Panc1 (cell line): ENCODE measurements around the gene ARMS2. TPM values are rescaled to one million over a fixed set of nuclear protein-coding genes. Genes with fewer than 3 reads are reported as not detected.

Source experiments
- ATAC-seq: fragments of 200-7000 bp; cut with Tn5 transposase; 2 replicates; pipeline ENCODE4 v1.9.1; 2020; ENCODE audit warnings: mild to moderate bottlenecking, moderate library complexity
- BruUV-seq: library from RNA; stranded (reverse); fragments of 400-500 nt; replicated peaks from 2 replicates; lab custom pipeline; 2021; lab: Mats Ljungman, UMichigan
- CTCF ChIA-PET: fragments of 300-600 bp; sonication (Branson Sonifier 250); formaldehyde crosslinking; loops from one replicate; lab custom pipeline; 2022; ENCODE audit warnings: antibody characterized with exemption; lab: Charles Lee
- POLR2A ChIA-PET: fragments of 300-600 bp; sonication (Branson Sonifier 250); formaldehyde crosslinking; loops from one replicate; lab custom pipeline; 2022; ENCODE audit warnings: antibody characterized with exemption; lab: Charles Lee
- DNase-seq: peaks from one replicate; pipeline ENCODE4 v3.0.0-alpha.2; 2010; ENCODE audit warnings: low read depth, low spot score
- H3K27ac ChIP-seq: 2 replicates; pipeline ENCODE4 v1.5.1; 2011; ENCODE audit warnings: mild to moderate bottlenecking, low read length, inconsistent platforms
- H3K27me3 ChIP-seq: fragments of 200-500 bp; sonication (Bioruptor generic); 2 replicates; pipeline ENCODE4 v1.6.0; 2014; ENCODE audit warnings: low read length, inconsistent platforms; ENCODE audit not compliant: control insufficient read depth, insufficient read depth
- H3K36me3 ChIP-seq: fragments of 200-500 bp; sonication (Bioruptor generic); 2 replicates; pipeline ENCODE4 v1.5.1; 2014; ENCODE audit warnings: inconsistent platforms, mild to moderate bottlenecking, low read length, moderate library complexity; ENCODE audit not compliant: control insufficient read depth, insufficient read depth
- H3K4me1 ChIP-seq: 2 replicates; pipeline ENCODE4 v1.5.1; 2011; ENCODE audit warnings: inconsistent platforms, mild to moderate bottlenecking, low read length, moderate library complexity; ENCODE audit not compliant: control insufficient read depth, insufficient read depth
- H3K4me3 ChIP-seq, 2 experiments: 2 replicates each; pipeline ENCODE4 v1.5.1; 2011 to 2012; ENCODE audit warnings: low read depth in 2 of 2, low read length in 2 of 2, mild to moderate bottlenecking in 2 of 2, inconsistent platforms in 1 of 2, moderate library complexity in 1 of 2
- H3K9me3 ChIP-seq: fragments of 200-500 bp; sonication (Bioruptor generic); 2 replicates; pipeline ENCODE4 v1.5.1; 2014; ENCODE audit warnings: low read depth, mild to moderate bottlenecking, inconsistent platforms, low read length, moderate library complexity; ENCODE audit not compliant: control insufficient read depth, insufficient read depth
- CTCF ChIP-seq: fragments of 450-650 bp; IDR thresholded peaks from 2 replicates; pipeline ENCODE4 v1.5.1; 2017; ENCODE audit warnings: mild to moderate bottlenecking
- POLR2AphosphoS5 ChIP-seq: IDR thresholded peaks from 2 replicates; pipeline ENCODE4 v1.6.1; 2012; ENCODE audit warnings: mild to moderate bottlenecking, low read depth, low read length, moderate library complexity
- REST ChIP-seq, 2 experiments: IDR thresholded peaks; 2 replicates each; pipeline ENCODE4 v1.6.1; 2011 to 2012; ENCODE audit warnings: low read depth in 2 of 2, control low read depth in 1 of 2, low read length in 1 of 2, mild to moderate bottlenecking in 1 of 2, moderate library complexity in 1 of 2; ENCODE audit not compliant: insufficient read depth in 1 of 2
- SIN3A ChIP-seq: IDR thresholded peaks from 2 replicates; pipeline ENCODE4 v1.6.1; 2012; ENCODE audit warnings: low read depth, mild to moderate bottlenecking, low read length, moderate library complexity, borderline replicate concordance; ENCODE audit not compliant: insufficient read depth
- TCF7L2 ChIP-seq: IDR thresholded peaks from 2 replicates; pipeline ENCODE4 v1.6.1; 2011; ENCODE audit warnings: mild to moderate bottlenecking, low read depth, low read length, inconsistent platforms
- in situ Hi-C: cut with HindIII; loops from 2 replicates; pipeline ENCODE4 v1.10.0; 2016; ENCODE audit warnings: low sequenced_read_pairs, low pct_unique_long_range_greater_than_20kb
- intact Hi-C: fragments of 100-400 bp; cut with micrococcal nuclease; formaldehyde crosslinking; loops from one replicate; pipeline ENCODE4 v1.10.0; 2022; ENCODE audit not compliant: unreplicated experiment
- total RNA-seq: library from RNA; stranded (reverse); gene quantifications from one replicate; pipeline ENCODE4 v1.2.1, GENCODE V29; 2021; ENCODE audit not compliant: unreplicated experiment

ARMS2 gene
- total RNA-seq, 1 experiment from 2014 or later, result not detected

- POLR2A ChIA-PET, result no interaction called here
- intact Hi-C loops (loop anchor here (10.0 kb wide), 1 partner anchor 109 kb away; the partner anchor contains the start of gene DMBT1), in situ Hi-C loops (no loop called here)
- Histone ChIP-seq H3K27ac (no peak overlapping the region), H3K9me3 (no peaks in the 10 kb centered on the region), H3K27me3 (no peaks in the 10 kb centered on the region), H3K4me1 (peaks cover 8% of the 10 kb centered on the region), H3K4me3 (no peak overlapping the region), H3K36me3 (no peaks in the 10 kb centered on the region)
- no TSS peak for BruUV-seq
- CTCF ChIA-PET, result no interaction called here
- ATAC-seq, result no peak
- TF ChIP-seq TCF7L2 (no peak), REST (IDR thresholded peaks at IDR 0.05; ENCODE audit: insufficient read depth in 1 of 2, low read depth in 2 of 2, low read length in 1 of 2) (no peak), SIN3A (no peak), CTCF (no peak), POLR2AphosphoS5 (no peak)
- no peak for DNase-seq
Measured at GRCh38 chr10:122455376-122456079, 1.1 kb downstream of the ARMS2 start.

GRCh38 chr10:122457934-122458333, 3.5 kb downstream of the ARMS2 start:
- TF ChIP-seq SIN3A (no peak), POLR2AphosphoS5 (no peak), TCF7L2 (no peak), CTCF (no peak), REST (IDR thresholded peaks at IDR 0.05; ENCODE audit: insufficient read depth in 1 of 2, low read depth in 2 of 2, low read length in 1 of 2) (no peak)
- ATAC-seq, result no peak
- H3K4me1 ChIP-seq, result peaks cover 10% of the 10 kb centered on the region
- H3K27me3 ChIP-seq, result no peaks in the 10 kb centered on the region
- no TSS peak for BruUV-seq
- POLR2A ChIA-PET, result no interaction called here
- CTCF ChIA-PET, result no interaction called here
- no peaks in the 10 kb centered on the region for H3K36me3 ChIP-seq
- no peaks in the 10 kb centered on the region for H3K9me3 ChIP-seq
- intact Hi-C loops, result loop anchor here (10.0 kb wide), 1 partner anchor 107 kb away; the partner anchor contains the start of gene DMBT1
- no peak overlapping the region for H3K4me3 ChIP-seq
- DNase-seq, result no peak
- H3K27ac ChIP-seq, result no peak overlapping the region
- in situ Hi-C loops, result no loop called here
